Measurements from ENCODE around the gene FNBP1L.

DNA sequence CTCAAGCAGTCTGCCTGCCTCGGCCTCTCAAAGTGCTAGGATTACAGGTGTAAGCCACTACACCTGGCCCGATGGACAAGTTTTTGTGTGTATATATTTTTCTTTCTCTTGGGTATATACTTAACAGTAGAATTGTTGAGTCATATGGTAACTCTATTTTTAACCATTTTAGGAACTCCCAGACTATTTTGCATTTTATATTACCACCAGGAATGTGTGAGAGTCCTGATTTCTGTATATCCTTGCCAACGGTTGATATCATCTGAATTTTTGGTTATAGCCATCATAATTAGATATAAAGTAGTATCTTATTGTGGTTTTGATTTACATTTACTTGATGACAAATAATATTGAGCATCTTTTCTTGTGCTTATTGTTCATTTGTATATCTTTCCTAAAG is 20.7 kb downstream of the FNBP1L start:
- TF ChIP-seq, protein P1, sequence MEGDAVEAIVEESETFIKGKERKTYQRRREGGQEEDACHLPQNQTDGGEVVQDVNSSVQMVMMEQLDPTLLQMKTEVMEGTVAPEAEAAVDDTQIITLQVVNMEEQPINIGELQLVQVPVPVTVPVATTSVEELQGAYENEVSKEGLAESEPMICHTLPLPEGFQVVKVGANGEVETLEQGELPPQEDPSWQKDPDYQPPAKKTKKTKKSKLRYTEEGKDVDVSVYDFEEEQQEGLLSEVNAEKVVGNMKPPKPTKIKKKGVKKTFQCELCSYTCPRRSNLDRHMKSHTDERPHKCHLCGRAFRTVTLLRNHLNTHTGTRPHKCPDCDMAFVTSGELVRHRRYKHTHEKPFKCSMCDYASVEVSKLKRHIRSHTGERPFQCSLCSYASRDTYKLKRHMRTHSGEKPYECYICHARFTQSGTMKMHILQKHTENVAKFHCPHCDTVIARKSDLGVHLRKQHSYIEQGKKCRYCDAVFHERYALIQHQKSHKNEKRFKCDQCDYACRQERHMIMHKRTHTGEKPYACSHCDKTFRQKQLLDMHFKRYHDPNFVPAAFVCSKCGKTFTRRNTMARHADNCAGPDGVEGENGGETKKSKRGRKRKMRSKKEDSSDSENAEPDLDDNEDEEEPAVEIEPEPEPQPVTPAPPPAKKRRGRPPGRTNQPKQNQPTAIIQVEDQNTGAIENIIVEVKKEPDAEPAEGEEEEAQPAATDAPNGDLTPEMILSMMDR (IDR thresholded peaks at IDR 0.05; ENCODE audit: control extremely low read depth in 1 of 3, insufficient read depth in 1 of 3, low read depth in 1 of 3, low read length in 3 of 3): no peak
- TF ChIP-seq TAF1 (IDR thresholded peaks at IDR 0.05; ENCODE audit: low read depth, low read length) (no peak), RBBP5 (IDR thresholded peaks at IDR 0.05; ENCODE audit: borderline replicate concordance, low read depth, low read length) (no peak), SP2 (IDR thresholded peaks at IDR 0.05; ENCODE audit: low read length) (no peak), EZH2 (IDR thresholded peaks at IDR 0.05; ENCODE audit: low read depth, low read length, severe bottlenecking) (no peak), CEBPB (IDR thresholded peaks at IDR 0.05; ENCODE audit: low read depth, low read length) (no peak), ZNF274 (IDR thresholded peaks at IDR 0.05; ENCODE audit: borderline replicate concordance, extremely low read depth, low read length) (no peak), TEAD4 (IDR thresholded peaks at IDR 0.05; ENCODE audit: low read depth, low read length) (no peak), JUN (IDR thresholded peaks at IDR 0.05; ENCODE audit: low read depth, low read length) (no peak), EGR1 (IDR thresholded peaks at IDR 0.05; ENCODE audit: borderline replicate concordance, low read depth, low read length) (no peak), GABPA (IDR thresholded peaks at IDR 0.05; ENCODE audit: borderline replicate concordance, insufficient read depth, low read length) (no peak)
- TF ChIP-seq, protein P2, sequence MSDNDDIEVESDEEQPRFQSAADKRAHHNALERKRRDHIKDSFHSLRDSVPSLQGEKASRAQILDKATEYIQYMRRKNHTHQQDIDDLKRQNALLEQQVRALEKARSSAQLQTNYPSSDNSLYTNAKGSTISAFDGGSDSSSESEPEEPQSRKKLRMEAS (IDR thresholded peaks at IDR 0.05): no peak

Data from H1 (cell line).